ENCODE measurements around the gene SETD4.

- TF ChIP-seq CTCF (IDR thresholded peaks at IDR 0.05; ENCODE audit: low read depth, low read length) = no peak
- TF ChIP-seq POLR2A (IDR thresholded peaks at IDR 0.05; ENCODE audit: extremely low read depth, insufficient read length) = no peak
- no peak for TF ChIP-seq MYC (IDR thresholded peaks at IDR 0.05; ENCODE audit: low read depth, low read length)
Observed at GRCh38 chr21:35984654-35985361, 75.5 kb downstream of the SETD4 start.
